Gastrocnemius medialis (tissue), 4 donors: ENCODE data around the gene TLE4.

Experiments
- CTCF ChIP-seq, 5 experiments: fragments of 450-650 bp in 3 of 5; fragments of 200-600 bp in 2 of 5; sonication (generic) in 2 of 5; IDR thresholded peaks in 4 of 5; conservative IDR thresholded peaks in 1 of 5; 1 replicate in 4 of 5; 2 replicates in 1 of 5; pipeline ENCODE4 v1.5.1; 2016 to 2019; ENCODE audit warnings: antibody characterized with exemption in 5 of 5, mild to moderate bottlenecking in 3 of 5, moderate library complexity in 3 of 5
- POLR2A ChIP-seq, 2 donors: fragments of 450-650 bp; IDR thresholded peaks; one replicate each; pipeline ENCODE4 v1.6.1; 2017; ENCODE audit warnings: antibody characterized with exemption in 2 of 2, mild to moderate bottlenecking in 2 of 2, moderate library complexity in 2 of 2

- TF ChIP-seq CTCF (IDR thresholded peaks at IDR 0.05 in 4 of 5, conservative IDR thresholded peaks at IDR 0.05 in 1 of 5) (no peak), POLR2A (IDR thresholded peaks at IDR 0.05) (no peak)
Measured at GRCh38 chr9:79537838-79538237, 33.9 kb upstream of the TLE4 start.
